Left lobe of liver (tissue), 2 donors: ENCODE data around the gene SIPA1L3. TPM values are rescaled to one million over a fixed set of nuclear protein-coding genes. Genes with fewer than 3 reads are reported as not detected.

Experiments
- ATAC-seq: fragments of 200-7000 bp; cut with Tn5 transposase; one replicate; pipeline ENCODE4 v1.9.1; 2020; ENCODE audit warnings: mild to moderate bottlenecking, moderate library complexity
- DNase-seq: peaks from one replicate; pipeline ENCODE4 v3.0.0-alpha.2; 2020; ENCODE audit warnings: low spot score
- total RNA-seq: library from RNA; stranded (reverse); gene quantifications from one replicate; pipeline ENCODE4 v1.2.1, GENCODE V29; 2021
- donor health status: DM: no; HTN: no; CAD: no; lungs with moderate emphysema.
- donor health status: DM: no; HTN: yes; CAD: no.

The SIPA1L3 gene
- total RNA-seq, 1 donor from 2014 or later, result 12.9 TPM

GRCh38 chr19:38248421-38248820 lies 341.4 kb downstream of the SIPA1L3 start:
- ATAC-seq (no peak), DNase-seq (no peak)

- DNase-seq (no peak), ATAC-seq (no peak)
Measured at GRCh38 chr19:38250428-38250820, 343.4 kb downstream of the SIPA1L3 start.

GRCh38 chr19:38250821-38251563 lies 344.0 kb downstream of the SIPA1L3 start:
- ATAC-seq (peak; percentile 90), DNase-seq (peak; percentile 65)

- DNase-seq (no peak), ATAC-seq (peak; percentile 31)
Measured at GRCh38 chr19:38251564-38252051, 344.6 kb downstream of the SIPA1L3 start.

- no peak for ATAC-seq
- no peak for DNase-seq
Measured at GRCh38 chr19:38252385-38252784, 345.4 kb downstream of the SIPA1L3 start.

- DNase-seq (no peak), ATAC-seq (no peak)
Measured at GRCh38 chr19:38252941-38253691, 346.1 kb downstream of the SIPA1L3 start.

GRCh38 chr19:38253788-38254187 lies 346.8 kb downstream of the SIPA1L3 start:
- ATAC-seq (no peak), DNase-seq (no peak)

- ATAC-seq (no peak), DNase-seq (no peak)
Measured at GRCh38 chr19:38255383-38256014, 348.5 kb downstream of the SIPA1L3 start.

Other genes with a start within 250 kb of the SIPA1L3 start
- gene ZNF607, start 187.4 kb upstream of the SIPA1L3 start, total RNA-seq, result 1.1 TPM
- gene ZNF573, start 127.6 kb upstream of the SIPA1L3 start, total RNA-seq, result 6.5 TPM
- not detected for gene WDR87, start 614 bp upstream of the SIPA1L3 start, total RNA-seq